Activated CD4-positive, alpha-beta T cell treated with anti-CD3 and anti-CD28 coated beads, Interleukin-2, amount 10 ng/mL, durations not matched to agents 24 days and 14 days (primary cell): Measurements from ENCODE around the gene NCOR1. TPM values are rescaled to one million over a fixed set of nuclear protein-coding genes. Genes with fewer than 3 reads are reported as not detected.
A peak's percentile ranks its signal among the peaks of the same experiment; 100 is the strongest.

Experiments used
- DNase-seq: peaks from one replicate; pipeline ENCODE4 v3.0.0; 2022
- H3K27ac Mint-ChIP-seq: one replicate; pipeline ENCODE4 v1.8.0; 2022; ENCODE audit warnings: mild to moderate bottlenecking, mixed read lengths
- H3K27me3 Mint-ChIP-seq: one replicate; pipeline ENCODE4 v1.8.0; 2022; ENCODE audit warnings: mixed read lengths
- H3K36me3 Mint-ChIP-seq: one replicate; pipeline ENCODE4 v1.8.0; 2022; ENCODE audit warnings: low read depth, mild to moderate bottlenecking, mixed read lengths
- H3K4me1 Mint-ChIP-seq: one replicate; pipeline ENCODE4 v1.8.0; 2021; ENCODE audit warnings: mixed read lengths
- H3K4me3 Mint-ChIP-seq: one replicate; pipeline ENCODE4 v1.8.0; 2022; ENCODE audit warnings: mild to moderate bottlenecking, moderate library complexity, mixed read lengths
- H3K9me3 Mint-ChIP-seq: one replicate; pipeline ENCODE4 v1.8.0; 2021; ENCODE audit warnings: mixed read lengths
- intact Hi-C: fragments of 100-400 bp; cut with micrococcal nuclease; formaldehyde crosslinking; loops from one replicate; pipeline ENCODE4 v1.15.1; 2023
- total RNA-seq: library from RNA; stranded (reverse); gene quantifications from 2 replicates; pipeline ENCODE4 v1.2.3, GENCODE V29; 2022

The NCOR1 gene
- 119 and 133 TPM in 2 replicates for total RNA-seq

- H3K36me3 Mint-ChIP-seq, result peaks cover 8% of the 10 kb centered on the region
- intact Hi-C loops, result loop anchor here (1.0 to 10.0 kb wide), 8 partner anchors 14 to 369 kb away; partner anchors contain the start of genes CENPV, TRPV2 and UBB
- peak; percentile 97 for DNase-seq
- H3K4me1 Mint-ChIP-seq, result peaks cover 37% of the 10 kb centered on the region
- peak within 1 kb of the TSS; percentile 87 for H3K27ac Mint-ChIP-seq
- peak within 1 kb of the TSS; percentile 97 for H3K4me3 Mint-ChIP-seq
- H3K9me3 Mint-ChIP-seq, result no peaks in the 10 kb centered on the region
- no peaks in the 10 kb centered on the region for H3K27me3 Mint-ChIP-seq
Observed at GRCh38 chr17:16215273-16215964, at the start of gene NCOR1. Gene NCOR1, minus strand, starts transcription at chr17:16215534. Its CDS starts 20,965 bp downstream, at chr17:16194569.

- no peaks in the 10 kb centered on the region for H3K27me3 Mint-ChIP-seq
- no peak for DNase-seq
- H3K27ac Mint-ChIP-seq, result no peak overlapping the region
- peaks cover 22% of the 10 kb centered on the region for H3K36me3 Mint-ChIP-seq
- no peak overlapping the region for H3K4me3 Mint-ChIP-seq
- H3K4me1 Mint-ChIP-seq, result peaks cover 2% of the 10 kb centered on the region
- peaks cover 5% of the 10 kb centered on the region for H3K9me3 Mint-ChIP-seq
- intact Hi-C loops, result no loop called here
Observed at GRCh38 chr17:16262201-16262600, 46.9 kb upstream of the NCOR1 start.

GRCh38 chr17:16261049-16261448 is 45.7 kb upstream of the NCOR1 start:
- Mint-ChIP-seq H3K27me3 (no peaks in the 10 kb centered on the region), H3K4me1 (no peaks in the 10 kb centered on the region), H3K36me3 (peaks cover 20% of the 10 kb centered on the region), H3K4me3 (no peak overlapping the region), H3K9me3 (peaks cover 5% of the 10 kb centered on the region), H3K27ac (no peak overlapping the region)
- DNase-seq, result no peak
- intact Hi-C loops, result no loop called here

GRCh38 chr17:16259926-16260325 is 44.6 kb upstream of the NCOR1 start:
- Mint-ChIP-seq H3K4me3 (no peak overlapping the region), H3K9me3 (peaks cover 2% of the 10 kb centered on the region), H3K27ac (no peak overlapping the region), H3K27me3 (no peaks in the 10 kb centered on the region), H3K4me1 (peaks cover 10% of the 10 kb centered on the region), H3K36me3 (peaks cover 21% of the 10 kb centered on the region)
- intact Hi-C loops, result no loop called here
- DNase-seq, result no peak

- no peak overlapping the region for H3K27ac Mint-ChIP-seq
- H3K4me1 Mint-ChIP-seq, result peaks cover 10% of the 10 kb centered on the region
- no peak overlapping the region for H3K4me3 Mint-ChIP-seq
- no peaks in the 10 kb centered on the region for H3K27me3 Mint-ChIP-seq
- no peaks in the 10 kb centered on the region for H3K9me3 Mint-ChIP-seq
- intact Hi-C loops, result no loop called here
- H3K36me3 Mint-ChIP-seq, result peaks cover 25% of the 10 kb centered on the region
- DNase-seq, result no peak
Observed at GRCh38 chr17:16258901-16259300, 43.6 kb upstream of the NCOR1 start.

GRCh38 chr17:16255481-16255921 is 40.2 kb upstream of the NCOR1 start:
- H3K4me3 Mint-ChIP-seq, result no peak overlapping the region
- H3K27ac Mint-ChIP-seq, result no peak overlapping the region
- H3K4me1 Mint-ChIP-seq, result peaks cover 15% of the 10 kb centered on the region
- DNase-seq, result no peak
- no peaks in the 10 kb centered on the region for H3K9me3 Mint-ChIP-seq
- H3K36me3 Mint-ChIP-seq, result peaks cover 20% of the 10 kb centered on the region
- intact Hi-C loops, result no loop called here
- no peaks in the 10 kb centered on the region for H3K27me3 Mint-ChIP-seq

GRCh38 chr17:16254773-16255400 is 39.6 kb upstream of the NCOR1 start:
- intact Hi-C loops, result no loop called here
- no peak overlapping the region for H3K27ac Mint-ChIP-seq
- peaks cover 18% of the 10 kb centered on the region for H3K36me3 Mint-ChIP-seq
- H3K4me1 Mint-ChIP-seq, result peaks cover 15% of the 10 kb centered on the region
- no peaks in the 10 kb centered on the region for H3K9me3 Mint-ChIP-seq
- DNase-seq, result no peak
- no peak overlapping the region for H3K4me3 Mint-ChIP-seq
- no peaks in the 10 kb centered on the region for H3K27me3 Mint-ChIP-seq

GRCh38 chr17:16251556-16251955 is 36.2 kb upstream of the NCOR1 start:
- intact Hi-C loops, result no loop called here
- no peak for DNase-seq
- H3K4me1 Mint-ChIP-seq, result peaks cover 15% of the 10 kb centered on the region
- H3K27me3 Mint-ChIP-seq, result no peaks in the 10 kb centered on the region
- H3K27ac Mint-ChIP-seq, result no peak overlapping the region
- no peaks in the 10 kb centered on the region for H3K9me3 Mint-ChIP-seq
- H3K36me3 Mint-ChIP-seq, result peaks cover 19% of the 10 kb centered on the region
- H3K4me3 Mint-ChIP-seq, result no peak overlapping the region

GRCh38 chr17:16251043-16251442 is 35.7 kb upstream of the NCOR1 start:
- H3K27ac Mint-ChIP-seq, result no peak overlapping the region

GRCh38 chr17:16250635-16251034 is 35.3 kb upstream of the NCOR1 start:
- no peaks in the 10 kb centered on the region for H3K27me3 Mint-ChIP-seq
- peaks cover 12% of the 10 kb centered on the region for H3K4me1 Mint-ChIP-seq
- H3K36me3 Mint-ChIP-seq, result peaks cover 17% of the 10 kb centered on the region
- no peak overlapping the region for H3K27ac Mint-ChIP-seq
- intact Hi-C loops, result no loop called here
- H3K9me3 Mint-ChIP-seq, result no peaks in the 10 kb centered on the region
- no peak for DNase-seq
- no peak overlapping the region for H3K4me3 Mint-ChIP-seq

More at GRCh38 chr17:16251043-16251442, 35.7 kb upstream of the NCOR1 start:
- no peak overlapping the region for H3K4me3 Mint-ChIP-seq
- DNase-seq, result no peak
- H3K27me3 Mint-ChIP-seq, result no peaks in the 10 kb centered on the region
- H3K36me3 Mint-ChIP-seq, result peaks cover 19% of the 10 kb centered on the region
- no peaks in the 10 kb centered on the region for H3K9me3 Mint-ChIP-seq
- peaks cover 15% of the 10 kb centered on the region for H3K4me1 Mint-ChIP-seq
- intact Hi-C loops, result no loop called here

GRCh38 chr17:16247586-16247984 is 32.3 kb upstream of the NCOR1 start:
- Mint-ChIP-seq H3K4me1 (peaks cover 13% of the 10 kb centered on the region), H3K4me3 (no peak overlapping the region), H3K9me3 (no peaks in the 10 kb centered on the region), H3K27ac (no peak overlapping the region), H3K36me3 (peaks cover 13% of the 10 kb centered on the region), H3K27me3 (no peaks in the 10 kb centered on the region)
- no peak for DNase-seq
- intact Hi-C loops, result no loop called here

GRCh38 chr17:16243801-16244567 is 28.6 kb upstream of the NCOR1 start:
- Mint-ChIP-seq H3K4me3 (no peak overlapping the region), H3K9me3 (no peaks in the 10 kb centered on the region), H3K4me1 (peaks cover 7% of the 10 kb centered on the region), H3K27ac (no peak overlapping the region), H3K27me3 (no peaks in the 10 kb centered on the region), H3K36me3 (peaks cover 19% of the 10 kb centered on the region)
- intact Hi-C loops, result no loop called here
- DNase-seq, result no peak

- Mint-ChIP-seq H3K9me3 (no peaks in the 10 kb centered on the region), H3K27me3 (no peaks in the 10 kb centered on the region), H3K4me1 (peaks cover 7% of the 10 kb centered on the region), H3K36me3 (peaks cover 15% of the 10 kb centered on the region), H3K27ac (no peak overlapping the region), H3K4me3 (no peak overlapping the region)
- no peak for DNase-seq
- intact Hi-C loops, result no loop called here
Observed at GRCh38 chr17:16243385-16243784, 28.1 kb upstream of the NCOR1 start.

GRCh38 chr17:16241906-16242399 is 26.6 kb upstream of the NCOR1 start:
- DNase-seq, result no peak
- H3K36me3 Mint-ChIP-seq, result peaks cover 12% of the 10 kb centered on the region
- intact Hi-C loops, result no loop called here
- H3K27ac Mint-ChIP-seq, result no peak overlapping the region
- no peaks in the 10 kb centered on the region for H3K9me3 Mint-ChIP-seq
- H3K4me1 Mint-ChIP-seq, result peaks cover 7% of the 10 kb centered on the region
- no peaks in the 10 kb centered on the region for H3K27me3 Mint-ChIP-seq
- H3K4me3 Mint-ChIP-seq, result no peak overlapping the region
